Inflammatory macrophage treated with lipopolysaccharide for 4 hours (primary cell): ENCODE measurements around the gene GAGE12F.
"Not testable (repeated sequence)": the region's sequence is repeated elsewhere in the genome, so short reads cannot be mapped to it uniquely, and the experiment has no call there.

Experiments used
- DNase-seq: peaks from one replicate; pipeline ENCODE4 v3.0.0-alpha.2; 2020

GAGE12F gene, protein sequence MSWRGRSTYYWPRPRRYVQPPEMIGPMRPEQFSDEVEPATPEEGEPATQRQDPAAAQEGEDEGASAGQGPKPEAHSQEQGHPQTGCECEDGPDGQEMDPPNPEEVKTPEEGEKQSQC

DNA sequence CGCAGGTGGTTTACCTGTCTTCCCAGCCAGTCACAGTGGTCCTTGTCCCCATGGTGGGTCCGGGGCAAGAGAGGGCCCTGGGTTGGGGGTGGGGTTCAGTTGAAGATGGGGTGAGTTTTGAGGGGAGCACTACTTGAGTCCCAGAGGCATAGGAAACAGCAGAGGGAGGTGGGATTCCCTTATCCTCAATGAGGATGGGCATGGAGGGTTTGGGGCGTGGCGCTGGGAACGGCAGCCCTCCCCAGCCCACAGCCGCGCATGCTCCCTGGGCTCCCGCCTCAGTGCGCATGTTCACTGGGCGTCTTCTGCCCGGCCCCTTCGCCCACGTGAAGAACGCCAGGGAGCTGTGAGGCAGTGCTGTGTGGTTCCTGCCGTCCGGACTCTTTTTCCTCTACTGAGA, at the start of gene GAGE12F:
Gene GAGE12F (plus strand): TSS at position 301 of the 400 bp plus-strand sequence. CDS start 1,155 bp downstream, outside the sequence.
- not testable (repeated sequence) for DNase-seq

DNA sequence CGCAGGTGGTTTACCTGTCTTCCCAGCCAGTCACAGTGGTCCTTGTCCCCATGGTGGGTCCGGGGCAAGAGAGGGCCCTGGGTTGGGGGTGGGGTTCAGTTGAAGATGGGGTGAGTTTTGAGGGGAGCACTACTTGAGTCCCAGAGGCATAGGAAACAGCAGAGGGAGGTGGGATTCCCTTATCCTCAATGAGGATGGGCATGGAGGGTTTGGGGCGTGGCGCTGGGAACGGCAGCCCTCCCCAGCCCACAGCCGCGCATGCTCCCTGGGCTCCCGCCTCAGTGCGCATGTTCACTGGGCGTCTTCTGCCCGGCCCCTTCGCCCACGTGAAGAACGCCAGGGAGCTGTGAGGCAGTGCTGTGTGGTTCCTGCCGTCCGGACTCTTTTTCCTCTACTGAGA, 28.8 kb upstream of the GAGE12F start, which contains the start of gene GAGE12C:
Gene GAGE12C (plus strand): TSS at position 301 of the 400 bp plus-strand sequence. CDS start 1,155 bp downstream, outside the sequence.
- not testable (repeated sequence) for DNase-seq

DNA sequence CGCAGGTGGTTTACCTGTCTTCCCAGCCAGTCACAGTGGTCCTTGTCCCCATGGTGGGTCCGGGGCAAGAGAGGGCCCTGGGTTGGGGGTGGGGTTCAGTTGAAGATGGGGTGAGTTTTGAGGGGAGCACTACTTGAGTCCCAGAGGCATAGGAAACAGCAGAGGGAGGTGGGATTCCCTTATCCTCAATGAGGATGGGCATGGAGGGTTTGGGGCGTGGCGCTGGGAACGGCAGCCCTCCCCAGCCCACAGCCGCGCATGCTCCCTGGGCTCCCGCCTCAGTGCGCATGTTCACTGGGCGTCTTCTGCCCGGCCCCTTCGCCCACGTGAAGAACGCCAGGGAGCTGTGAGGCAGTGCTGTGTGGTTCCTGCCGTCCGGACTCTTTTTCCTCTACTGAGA, 19.2 kb upstream of the GAGE12F start, which contains the start of gene GAGE12D:
Gene GAGE12D (plus strand): TSS at position 301 of the 400 bp plus-strand sequence. CDS start 1,155 bp downstream, outside the sequence.
- not testable (repeated sequence) for DNase-seq

DNA sequence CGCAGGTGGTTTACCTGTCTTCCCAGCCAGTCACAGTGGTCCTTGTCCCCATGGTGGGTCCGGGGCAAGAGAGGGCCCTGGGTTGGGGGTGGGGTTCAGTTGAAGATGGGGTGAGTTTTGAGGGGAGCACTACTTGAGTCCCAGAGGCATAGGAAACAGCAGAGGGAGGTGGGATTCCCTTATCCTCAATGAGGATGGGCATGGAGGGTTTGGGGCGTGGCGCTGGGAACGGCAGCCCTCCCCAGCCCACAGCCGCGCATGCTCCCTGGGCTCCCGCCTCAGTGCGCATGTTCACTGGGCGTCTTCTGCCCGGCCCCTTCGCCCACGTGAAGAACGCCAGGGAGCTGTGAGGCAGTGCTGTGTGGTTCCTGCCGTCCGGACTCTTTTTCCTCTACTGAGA, 9.7 kb upstream of the GAGE12F start, which contains the start of gene GAGE12E:
Gene GAGE12E (plus strand): TSS at position 301 of the 400 bp plus-strand sequence. CDS start 1,155 bp downstream, outside the sequence.
- DNase-seq = not testable (repeated sequence)

DNA sequence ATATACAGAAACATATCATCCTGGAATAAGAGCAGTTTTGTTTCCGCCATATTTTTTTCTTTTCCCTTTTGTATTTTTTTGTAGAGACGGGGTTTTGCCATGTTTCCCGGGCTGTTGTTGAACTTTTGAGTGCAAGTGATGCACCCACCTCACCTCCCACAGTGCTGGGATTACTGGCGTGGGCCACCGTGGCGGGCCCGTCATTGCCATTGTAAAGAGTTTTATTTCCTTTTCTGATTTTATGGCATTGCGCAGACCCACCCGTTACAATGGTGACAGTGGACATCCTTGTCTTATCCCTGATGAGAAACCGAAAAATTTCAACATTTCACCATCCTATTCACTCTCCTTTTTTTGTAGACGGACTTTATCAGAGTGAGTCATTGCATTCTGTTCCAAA, 8.1 kb downstream of the GAGE12F start:
- not testable (repeated sequence) for DNase-seq

DNA sequence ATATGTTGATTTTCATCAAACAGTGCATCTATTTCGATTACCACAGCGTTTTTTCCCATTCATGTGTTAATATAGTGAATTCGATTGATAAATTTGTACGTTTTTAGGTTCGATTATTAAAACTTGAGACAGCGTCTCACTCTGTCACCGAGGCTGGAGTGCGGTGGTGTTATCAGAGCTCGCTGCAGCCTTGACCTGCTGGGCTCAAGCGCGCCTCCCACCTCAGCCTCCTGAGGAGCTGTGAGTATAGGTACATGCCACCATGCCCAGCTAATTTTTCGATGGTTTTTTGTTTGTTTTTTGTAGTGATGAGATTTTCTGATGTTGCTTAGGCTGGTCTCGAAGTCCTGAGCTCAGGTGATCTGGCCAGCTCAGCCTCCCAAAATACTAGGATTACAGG, 8.5 kb downstream of the GAGE12F start:
- not testable (repeated sequence) for DNase-seq

DNA sequence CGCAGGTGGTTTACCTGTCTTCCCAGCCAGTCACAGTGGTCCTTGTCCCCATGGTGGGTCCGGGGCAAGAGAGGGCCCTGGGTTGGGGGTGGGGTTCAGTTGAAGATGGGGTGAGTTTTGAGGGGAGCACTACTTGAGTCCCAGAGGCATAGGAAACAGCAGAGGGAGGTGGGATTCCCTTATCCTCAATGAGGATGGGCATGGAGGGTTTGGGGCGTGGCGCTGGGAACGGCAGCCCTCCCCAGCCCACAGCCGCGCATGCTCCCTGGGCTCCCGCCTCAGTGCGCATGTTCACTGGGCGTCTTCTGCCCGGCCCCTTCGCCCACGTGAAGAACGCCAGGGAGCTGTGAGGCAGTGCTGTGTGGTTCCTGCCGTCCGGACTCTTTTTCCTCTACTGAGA, 9.5 kb downstream of the GAGE12F start, which contains the start of gene GAGE12G:
Gene GAGE12G (plus strand): TSS at position 301 of the 400 bp plus-strand sequence. CDS start 1,155 bp downstream, outside the sequence.
- not testable (repeated sequence) for DNase-seq

DNA sequence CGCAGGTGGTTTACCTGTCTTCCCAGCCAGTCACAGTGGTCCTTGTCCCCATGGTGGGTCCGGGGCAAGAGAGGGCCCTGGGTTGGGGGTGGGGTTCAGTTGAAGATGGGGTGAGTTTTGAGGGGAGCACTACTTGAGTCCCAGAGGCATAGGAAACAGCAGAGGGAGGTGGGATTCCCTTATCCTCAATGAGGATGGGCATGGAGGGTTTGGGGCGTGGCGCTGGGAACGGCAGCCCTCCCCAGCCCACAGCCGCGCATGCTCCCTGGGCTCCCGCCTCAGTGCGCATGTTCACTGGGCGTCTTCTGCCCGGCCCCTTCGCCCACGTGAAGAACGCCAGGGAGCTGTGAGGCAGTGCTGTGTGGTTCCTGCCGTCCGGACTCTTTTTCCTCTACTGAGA, 19.0 kb downstream of the GAGE12F start, which contains the start of gene GAGE12H:
Gene GAGE12H (plus strand): TSS at position 301 of the 400 bp plus-strand sequence. CDS start 1,155 bp downstream, outside the sequence.
- DNase-seq = not testable (repeated sequence)

DNA sequence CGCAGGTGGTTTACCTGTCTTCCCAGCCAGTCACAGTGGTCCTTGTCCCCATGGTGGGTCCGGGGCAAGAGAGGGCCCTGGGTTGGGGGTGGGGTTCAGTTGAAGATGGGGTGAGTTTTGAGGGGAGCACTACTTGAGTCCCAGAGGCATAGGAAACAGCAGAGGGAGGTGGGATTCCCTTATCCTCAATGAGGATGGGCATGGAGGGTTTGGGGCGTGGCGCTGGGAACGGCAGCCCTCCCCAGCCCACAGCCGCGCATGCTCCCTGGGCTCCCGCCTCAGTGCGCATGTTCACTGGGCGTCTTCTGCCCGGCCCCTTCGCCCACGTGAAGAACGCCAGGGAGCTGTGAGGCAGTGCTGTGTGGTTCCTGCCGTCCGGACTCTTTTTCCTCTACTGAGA, 28.6 kb downstream of the GAGE12F start, which contains the start of gene GAGE2A:
Gene GAGE2A (plus strand): TSS at position 301 of the 400 bp plus-strand sequence. CDS start 1,155 bp downstream, outside the sequence.
- not testable (repeated sequence) for DNase-seq

DNA sequence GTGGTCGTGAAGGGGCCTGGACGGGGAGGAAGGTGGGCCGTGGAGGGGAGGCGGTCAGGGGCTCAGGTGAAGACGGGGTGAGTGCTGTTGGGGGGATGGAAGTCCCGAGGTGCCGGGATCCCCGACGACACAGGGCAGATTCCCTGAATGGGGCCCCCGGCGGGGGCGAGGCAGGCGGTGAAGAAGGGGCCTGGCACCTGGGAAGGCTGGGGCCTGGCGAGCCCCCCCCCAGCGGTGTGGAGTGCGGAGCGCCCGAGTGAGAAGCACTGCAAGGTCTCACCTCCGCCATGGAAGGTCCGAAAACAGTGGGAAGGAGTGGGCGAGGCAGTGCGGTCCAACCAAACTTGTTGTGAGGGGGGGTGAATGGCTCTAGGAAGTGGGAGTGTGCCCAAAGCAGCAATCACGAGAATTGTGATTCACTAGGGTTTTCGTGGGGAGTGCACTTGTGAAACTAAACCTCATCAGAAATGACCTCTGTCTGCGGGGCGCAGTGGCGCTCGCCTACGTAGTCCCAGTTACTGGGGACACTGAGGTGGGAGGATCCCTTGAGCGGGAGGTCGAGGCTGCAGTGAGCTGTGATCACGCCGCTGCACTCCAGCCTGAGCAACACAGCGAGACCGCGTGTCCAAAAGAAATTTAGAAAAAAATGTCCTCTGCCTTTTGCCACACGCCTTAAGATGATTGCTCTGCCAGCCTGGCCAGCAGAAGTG, 29.3 kb downstream of the GAGE12F start:
- not testable (repeated sequence) for DNase-seq

DNA sequence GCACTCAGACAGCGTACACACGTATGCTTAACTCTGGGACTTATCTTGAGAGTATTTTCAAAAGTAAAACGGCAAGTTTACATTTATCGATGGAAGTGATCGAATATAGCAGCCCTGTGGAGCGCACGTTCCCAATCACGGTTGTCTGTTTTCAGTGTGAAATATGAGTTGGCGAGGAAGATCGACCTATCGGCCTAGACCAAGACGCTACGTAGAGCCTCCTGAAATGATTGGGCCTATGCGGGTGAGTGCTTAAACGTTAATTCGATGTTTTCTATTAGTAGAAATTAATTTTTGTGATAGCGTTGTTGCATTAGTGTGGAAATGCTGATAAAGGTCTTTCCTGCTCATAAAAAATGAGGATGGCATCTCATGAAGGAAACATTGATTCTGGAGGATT, 29.8 kb downstream of the GAGE12F start:
- not testable (repeated sequence) for DNase-seq

DNA sequence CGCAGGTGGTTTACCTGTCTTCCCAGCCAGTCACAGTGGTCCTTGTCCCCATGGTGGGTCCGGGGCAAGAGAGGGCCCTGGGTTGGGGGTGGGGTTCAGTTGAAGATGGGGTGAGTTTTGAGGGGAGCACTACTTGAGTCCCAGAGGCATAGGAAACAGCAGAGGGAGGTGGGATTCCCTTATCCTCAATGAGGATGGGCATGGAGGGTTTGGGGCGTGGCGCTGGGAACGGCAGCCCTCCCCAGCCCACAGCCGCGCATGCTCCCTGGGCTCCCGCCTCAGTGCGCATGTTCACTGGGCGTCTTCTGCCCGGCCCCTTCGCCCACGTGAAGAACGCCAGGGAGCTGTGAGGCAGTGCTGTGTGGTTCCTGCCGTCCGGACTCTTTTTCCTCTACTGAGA, 38.1 kb downstream of the GAGE12F start, which contains the start of gene GAGE1:
Gene GAGE1 (plus strand): TSS at position 301 of the 400 bp plus-strand sequence. CDS start 1,155 bp downstream, outside the sequence.
- DNase-seq = not testable (repeated sequence)

DNA sequence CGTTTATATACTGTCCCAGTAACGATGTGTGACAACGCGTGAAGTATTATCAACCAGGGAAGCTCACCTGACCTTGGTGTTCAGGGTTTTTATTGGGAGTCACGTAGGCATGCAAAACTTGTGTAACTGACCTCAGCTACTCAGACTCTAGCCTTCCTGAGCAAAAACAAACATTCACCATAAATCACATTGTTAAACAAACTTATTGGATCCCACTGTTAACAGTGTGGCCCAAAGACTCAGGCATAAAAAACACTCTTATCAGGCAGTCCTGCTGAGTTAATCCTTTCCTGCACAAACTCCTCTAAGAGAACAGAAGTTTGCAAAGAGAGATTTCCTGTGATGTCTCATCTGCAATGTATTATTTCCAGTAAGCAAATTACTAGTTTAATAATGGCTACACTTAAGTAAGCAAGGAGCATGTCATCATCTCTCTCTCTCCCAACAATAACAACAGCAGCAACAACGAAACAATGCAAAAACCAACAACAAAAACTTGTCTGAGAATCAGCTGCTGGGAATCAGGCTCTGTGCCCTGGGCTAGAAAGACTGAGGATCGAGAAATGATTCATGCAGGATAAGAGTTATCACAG, 50.2 kb downstream of the GAGE12F start:
- DNase-seq = no peak
